IPS-20b (cell line): ENCODE measurements around the gene SUN1.
"Not testable (repeated sequence)": the region's sequence is repeated elsewhere in the genome, so short reads cannot be mapped to it uniquely, and the experiment has no call there.

Source experiments
- H3K27ac ChIP-seq: one replicate; pipeline ENCODE4 v1.5.1; 2013; ENCODE audit warnings: low read length
- H3K27me3 ChIP-seq: 2 replicates; pipeline ENCODE4 v1.6.1; 2013; ENCODE audit warnings: mild to moderate bottlenecking, low read length, inconsistent platforms; ENCODE audit not compliant: insufficient read depth
- H3K36me3 ChIP-seq: 2 replicates; pipeline ENCODE4 v1.6.1; 2013; ENCODE audit warnings: low read depth, mild to moderate bottlenecking, inconsistent platforms, low read length, moderate library complexity; ENCODE audit not compliant: insufficient read depth
- H3K4me1 ChIP-seq: 2 replicates; pipeline ENCODE4 v1.6.1; 2013; ENCODE audit warnings: mild to moderate bottlenecking, control low read depth, inconsistent platforms, low read length, moderate library complexity; ENCODE audit not compliant: insufficient read depth
- H3K4me3 ChIP-seq: 2 replicates; pipeline ENCODE4 v1.5.1; 2013; ENCODE audit warnings: mild to moderate bottlenecking, low read length, inconsistent platforms
- H3K9ac ChIP-seq: 2 replicates; pipeline ENCODE4 v1.6.1; 2013; ENCODE audit warnings: low read depth, mild to moderate bottlenecking, inconsistent platforms, low read length, moderate library complexity
- H3K9me3 ChIP-seq: 2 replicates; pipeline ENCODE4 v1.6.1; 2013; ENCODE audit warnings: mild to moderate bottlenecking, low read depth, low read length, inconsistent platforms; ENCODE audit not compliant: insufficient read depth

The SUN1 gene

DNA sequence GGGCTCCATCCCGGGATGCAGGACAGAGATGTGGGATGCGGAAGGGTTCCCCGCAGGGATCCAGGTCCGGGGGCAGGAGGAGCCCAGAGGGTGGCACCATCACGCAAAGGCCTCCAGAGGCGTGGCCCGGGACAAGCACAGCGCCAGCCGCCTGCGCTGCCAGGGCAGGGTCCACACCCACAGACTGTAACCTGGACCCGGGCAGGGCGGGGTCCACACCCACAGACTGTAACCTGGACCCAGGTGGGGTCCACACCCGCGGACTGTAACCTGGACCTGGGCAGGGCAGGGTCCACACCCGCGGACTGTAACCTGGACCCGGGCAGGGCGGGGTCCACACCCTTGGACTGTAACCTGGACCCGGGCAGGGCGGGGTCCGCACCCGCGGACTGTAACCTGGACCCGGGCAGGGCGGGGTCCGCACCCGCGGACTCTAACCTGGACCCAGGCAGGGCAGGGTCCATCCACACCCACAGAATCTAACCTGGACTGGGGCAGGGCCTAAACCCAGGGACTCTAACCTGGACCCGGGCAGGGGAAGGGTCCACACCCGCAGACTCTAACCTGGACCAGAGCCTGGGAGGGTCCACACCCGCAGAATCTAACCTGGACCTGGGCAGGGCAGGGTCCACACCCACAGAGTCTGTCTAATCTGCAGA is 37.5 kb upstream of the SUN1 start:
- Histone ChIP-seq H3K9me3 (no peaks in the 10 kb centered on the region), H3K27me3 (no peaks in the 10 kb centered on the region), H3K4me3 (no peak overlapping the region), H3K27ac (no peak overlapping the region), H3K9ac (no peak overlapping the region), H3K36me3 (no peaks in the 10 kb centered on the region), H3K4me1 (no peaks in the 10 kb centered on the region)

DNA sequence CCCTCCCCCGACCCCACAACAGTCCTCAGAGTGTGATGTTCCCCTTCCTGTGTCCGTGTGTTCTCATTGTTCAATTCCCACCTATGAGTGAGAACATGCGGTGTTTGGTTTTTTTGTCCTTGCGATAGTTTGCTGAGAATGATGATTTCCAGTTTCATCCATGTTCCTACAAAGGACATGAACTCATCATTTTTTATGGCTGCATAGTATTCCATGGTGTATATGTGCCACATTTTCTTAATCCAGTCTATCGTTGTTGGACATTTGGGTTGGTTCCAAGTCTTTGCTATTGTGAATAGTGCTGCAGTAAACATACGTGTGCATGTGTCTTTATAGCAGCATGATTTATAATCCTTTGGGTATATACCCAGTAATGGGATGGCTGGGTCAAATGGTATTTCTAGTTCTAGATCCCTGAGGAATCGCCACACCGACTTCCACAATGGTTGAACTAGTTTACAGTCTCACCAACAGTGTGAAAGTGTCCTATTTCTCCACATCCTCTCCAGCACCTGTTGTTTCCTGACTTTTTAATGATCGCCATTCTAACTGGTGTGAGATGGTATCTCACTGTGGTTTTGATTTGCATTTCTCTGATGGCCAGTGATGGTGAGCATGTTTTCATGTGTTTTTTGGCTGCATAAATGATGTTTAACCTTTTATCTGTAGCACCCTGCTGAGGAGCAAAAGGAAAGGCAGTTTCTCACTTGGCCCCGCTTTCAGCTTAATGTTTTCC is 35.7 kb upstream of the SUN1 start:
- not testable (repeated sequence) for H3K4me3 ChIP-seq, H3K9ac ChIP-seq, H3K27ac ChIP-seq, H3K9me3 ChIP-seq, H3K4me1 ChIP-seq, H3K27me3 ChIP-seq, H3K36me3 ChIP-seq

DNA sequence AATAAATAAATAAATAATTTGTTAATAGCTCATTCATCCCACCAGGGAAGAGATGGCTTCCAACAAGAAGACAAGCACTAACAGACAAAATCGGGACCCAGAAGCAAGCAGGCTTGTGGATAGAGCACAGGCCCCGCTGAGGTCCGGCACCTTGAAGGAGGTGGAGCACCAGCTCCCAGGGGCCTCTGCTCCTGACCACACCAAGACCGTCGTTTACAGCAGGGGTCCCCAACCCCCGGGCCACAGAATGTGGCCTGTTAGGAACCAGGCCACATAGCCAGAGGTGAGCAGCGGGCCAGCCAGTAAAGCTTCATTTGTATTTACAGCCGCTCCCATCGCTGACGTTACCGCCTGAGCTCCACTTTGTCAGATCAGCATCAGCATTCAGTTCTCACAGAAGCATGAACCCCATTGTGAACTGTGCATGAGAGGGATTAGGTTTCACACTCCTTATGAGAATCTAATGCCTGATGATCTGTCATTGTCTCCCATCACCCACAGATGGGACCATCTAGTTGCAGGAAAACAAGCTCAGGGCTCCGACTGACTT is 33.3 kb upstream of the SUN1 start:
- Histone ChIP-seq H3K9me3 (no peaks in the 10 kb centered on the region), H3K9ac (no peak overlapping the region), H3K4me1 (no peaks in the 10 kb centered on the region), H3K36me3 (no peaks in the 10 kb centered on the region), H3K27me3 (no peaks in the 10 kb centered on the region), H3K27ac (no peak overlapping the region), H3K4me3 (no peak overlapping the region)

DNA sequence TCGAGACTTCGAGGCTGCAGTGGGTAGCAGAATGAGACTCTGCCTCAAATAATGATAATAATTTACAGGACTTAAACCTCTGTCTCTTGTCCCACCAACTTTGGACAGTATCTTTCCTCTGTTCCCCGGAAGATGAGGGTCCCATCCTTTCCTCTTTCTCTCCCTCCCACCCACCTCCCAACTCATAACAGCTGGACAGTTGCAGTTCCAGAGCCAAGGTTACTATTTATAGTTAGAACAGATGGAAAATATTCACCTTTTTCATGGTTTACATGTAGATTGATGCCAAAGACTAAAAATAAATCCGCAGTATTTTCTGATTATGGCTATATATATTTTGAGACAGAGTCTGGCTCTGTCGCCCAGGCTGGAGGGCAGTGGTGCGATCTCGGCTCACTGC is 31.6 kb upstream of the SUN1 start:
- H3K4me1 ChIP-seq, result no peaks in the 10 kb centered on the region
- no peaks in the 10 kb centered on the region for H3K9me3 ChIP-seq
- H3K27me3 ChIP-seq, result no peaks in the 10 kb centered on the region
- H3K4me3 ChIP-seq, result no peak overlapping the region
- H3K27ac ChIP-seq, result no peak overlapping the region
- H3K36me3 ChIP-seq, result no peaks in the 10 kb centered on the region
- H3K9ac ChIP-seq, result no peak overlapping the region

DNA sequence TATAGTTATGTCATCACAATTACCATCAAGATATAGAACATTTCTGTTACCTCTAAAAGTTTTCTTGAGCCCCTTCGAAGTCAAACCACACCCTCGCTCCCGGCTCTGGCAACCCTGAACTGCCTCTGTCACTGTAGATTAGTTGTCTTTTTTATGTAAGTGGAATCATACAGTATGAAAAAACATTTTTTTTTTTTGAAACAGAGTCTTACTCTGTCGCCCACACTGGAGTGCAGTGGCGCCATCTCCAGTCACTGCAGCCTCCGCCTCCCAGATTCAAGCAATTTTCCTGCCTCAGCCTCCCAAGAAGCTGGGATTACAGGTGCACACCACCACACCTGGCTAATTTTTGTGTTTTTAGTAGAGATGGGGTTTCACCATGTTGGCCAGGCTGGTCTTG is 30.9 kb upstream of the SUN1 start:
- H3K27me3 ChIP-seq, H3K27ac ChIP-seq, H3K4me1 ChIP-seq, H3K9ac ChIP-seq, H3K4me3 ChIP-seq, H3K36me3 ChIP-seq, H3K9me3 ChIP-seq: not testable (repeated sequence)

DNA sequence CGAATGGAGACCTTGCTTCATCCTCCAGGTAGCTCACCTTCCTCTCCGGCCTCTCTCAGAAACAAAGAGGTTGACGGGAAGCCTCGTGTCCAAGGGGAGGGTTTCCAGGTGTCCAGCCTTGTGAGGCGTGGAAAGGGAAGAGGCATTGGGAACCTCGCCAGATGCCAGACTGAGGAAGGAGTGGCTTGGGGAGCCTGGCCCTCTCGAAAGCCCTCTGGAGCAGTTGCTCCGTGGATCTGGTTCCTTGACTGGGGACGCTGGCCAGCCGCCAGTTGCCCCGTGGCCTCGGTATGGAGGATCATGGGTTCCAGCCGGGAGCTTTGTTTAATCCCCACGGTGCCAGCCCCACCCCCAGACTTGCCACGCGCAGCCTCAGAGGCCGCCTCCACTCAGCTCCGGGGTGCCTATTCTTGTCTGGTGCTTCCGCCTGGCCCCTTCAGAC is 30.3 kb upstream of the SUN1 start:
- Histone ChIP-seq H3K36me3 (no peaks in the 10 kb centered on the region), H3K9me3 (no peaks in the 10 kb centered on the region), H3K27ac (no peak overlapping the region), H3K4me3 (no peak overlapping the region), H3K9ac (no peak overlapping the region), H3K4me1 (no peaks in the 10 kb centered on the region), H3K27me3 (no peaks in the 10 kb centered on the region)

DNA sequence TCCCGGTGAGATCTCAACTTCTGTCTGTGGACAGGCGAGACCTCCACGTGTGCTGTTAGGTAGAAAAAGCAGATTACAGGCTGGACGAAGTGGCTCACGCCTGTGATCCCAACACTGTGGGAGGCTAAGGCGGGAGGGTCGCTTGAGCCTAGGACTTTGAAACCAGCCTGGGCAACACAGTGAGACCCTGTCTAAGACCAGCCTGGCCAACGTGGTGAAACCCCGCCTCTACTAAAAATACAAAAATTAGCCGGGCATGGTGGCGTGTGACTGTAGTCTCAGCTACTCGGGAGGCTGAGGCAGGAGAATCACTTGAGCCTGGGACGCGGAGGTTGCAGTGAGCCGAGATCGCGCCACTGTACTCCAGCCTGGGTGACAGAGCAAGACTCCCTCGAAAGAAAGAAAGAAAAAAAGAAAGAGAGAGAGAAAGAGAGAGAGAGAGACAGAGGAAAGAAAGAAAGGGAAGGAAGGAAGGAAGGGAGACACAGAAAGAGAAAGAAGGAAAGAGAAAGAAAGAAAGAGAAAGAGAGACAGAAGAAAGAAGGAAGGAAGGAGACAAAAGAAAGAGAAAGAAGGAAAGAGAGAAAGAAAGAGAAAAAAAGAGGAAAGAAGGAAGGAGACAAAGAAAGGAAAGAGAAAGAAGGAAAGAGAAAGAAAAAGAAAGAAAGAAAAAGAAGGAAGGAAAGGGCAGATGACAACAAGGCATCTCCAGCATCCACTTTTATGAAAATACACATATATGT is 29.6 kb upstream of the SUN1 start:
- Histone ChIP-seq H3K4me3 (no peak overlapping the region), H3K36me3 (no peaks in the 10 kb centered on the region), H3K9ac (no peak overlapping the region), H3K4me1 (no peaks in the 10 kb centered on the region), H3K27ac (no peak overlapping the region), H3K9me3 (no peaks in the 10 kb centered on the region), H3K27me3 (no peaks in the 10 kb centered on the region)

DNA sequence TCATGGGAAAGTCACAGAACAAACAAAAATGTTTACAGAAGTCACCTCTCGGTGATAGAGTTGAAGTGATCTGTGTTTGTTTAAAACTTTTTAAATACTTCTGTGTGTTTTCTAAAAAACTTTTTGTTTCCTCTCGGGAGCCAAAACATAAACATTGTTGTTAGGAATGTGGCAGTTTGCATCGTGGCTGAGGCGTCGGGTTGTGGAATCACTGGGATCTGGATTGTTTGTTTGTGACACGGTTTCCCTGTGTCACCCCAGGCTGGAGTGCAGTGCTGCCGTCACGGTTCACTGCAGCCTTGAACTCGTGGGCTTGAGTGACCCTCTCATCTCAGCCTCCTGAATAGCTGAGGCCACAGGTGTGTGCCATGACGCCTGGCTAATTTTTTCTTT is 29.0 kb upstream of the SUN1 start:
- Histone ChIP-seq H3K36me3 (no peaks in the 10 kb centered on the region), H3K4me1 (no peaks in the 10 kb centered on the region), H3K27me3 (no peaks in the 10 kb centered on the region), H3K27ac (no peak overlapping the region), H3K4me3 (no peak overlapping the region), H3K9ac (no peak overlapping the region), H3K9me3 (peaks cover 4% of the 10 kb centered on the region; the same call in 1 of the 2 replicates)

DNA sequence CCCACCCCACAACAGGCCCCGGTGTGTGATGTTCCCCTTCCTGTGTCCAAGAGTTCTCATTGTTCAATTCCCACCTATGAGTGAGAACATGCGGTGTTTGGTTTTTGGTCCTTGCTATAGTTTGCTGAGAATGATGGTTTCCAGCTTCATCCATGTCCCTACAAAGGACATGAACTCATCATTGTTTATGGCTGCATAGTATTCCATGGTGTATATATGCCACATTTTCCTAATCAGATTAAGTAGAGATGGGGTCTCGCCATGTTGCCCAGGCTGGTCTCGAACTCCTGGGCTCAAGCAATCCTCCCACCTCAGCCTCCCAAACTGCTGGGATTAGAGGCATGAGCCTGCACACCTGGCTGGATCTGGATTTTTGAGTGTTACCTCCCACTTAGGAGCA is 28.5 kb upstream of the SUN1 start:
- H3K9ac ChIP-seq, H3K27me3 ChIP-seq, H3K4me3 ChIP-seq, H3K27ac ChIP-seq, H3K9me3 ChIP-seq, H3K36me3 ChIP-seq, H3K4me1 ChIP-seq: not testable (repeated sequence)

DNA sequence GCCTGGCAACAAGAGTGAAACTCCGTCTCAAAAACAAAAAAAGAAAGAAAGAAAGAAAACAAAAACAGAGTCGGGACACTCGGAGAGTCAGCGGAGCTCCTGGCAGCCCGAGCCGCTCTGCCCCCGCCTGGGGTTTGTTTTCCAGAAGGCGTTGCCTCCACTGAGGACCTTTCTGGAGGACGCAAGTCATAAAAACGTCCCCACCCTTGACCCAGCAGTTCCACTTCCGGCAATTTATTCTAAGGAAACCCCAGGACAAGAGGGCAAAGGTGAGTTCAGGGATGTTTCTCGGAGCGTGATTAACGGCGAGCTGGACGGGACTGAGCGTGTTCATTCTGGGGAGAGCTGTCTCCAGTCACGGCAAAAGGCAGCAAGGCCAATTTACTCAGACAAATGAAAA is 27.0 kb upstream of the SUN1 start:
- Histone ChIP-seq H3K9me3 (peaks cover 5% of the 10 kb centered on the region; the same call in 1 of the 2 replicates), H3K27me3 (no peaks in the 10 kb centered on the region), H3K9ac (no peak overlapping the region), H3K36me3 (no peaks in the 10 kb centered on the region), H3K4me1 (no peaks in the 10 kb centered on the region), H3K4me3 (no peak overlapping the region), H3K27ac (no peak overlapping the region)

DNA sequence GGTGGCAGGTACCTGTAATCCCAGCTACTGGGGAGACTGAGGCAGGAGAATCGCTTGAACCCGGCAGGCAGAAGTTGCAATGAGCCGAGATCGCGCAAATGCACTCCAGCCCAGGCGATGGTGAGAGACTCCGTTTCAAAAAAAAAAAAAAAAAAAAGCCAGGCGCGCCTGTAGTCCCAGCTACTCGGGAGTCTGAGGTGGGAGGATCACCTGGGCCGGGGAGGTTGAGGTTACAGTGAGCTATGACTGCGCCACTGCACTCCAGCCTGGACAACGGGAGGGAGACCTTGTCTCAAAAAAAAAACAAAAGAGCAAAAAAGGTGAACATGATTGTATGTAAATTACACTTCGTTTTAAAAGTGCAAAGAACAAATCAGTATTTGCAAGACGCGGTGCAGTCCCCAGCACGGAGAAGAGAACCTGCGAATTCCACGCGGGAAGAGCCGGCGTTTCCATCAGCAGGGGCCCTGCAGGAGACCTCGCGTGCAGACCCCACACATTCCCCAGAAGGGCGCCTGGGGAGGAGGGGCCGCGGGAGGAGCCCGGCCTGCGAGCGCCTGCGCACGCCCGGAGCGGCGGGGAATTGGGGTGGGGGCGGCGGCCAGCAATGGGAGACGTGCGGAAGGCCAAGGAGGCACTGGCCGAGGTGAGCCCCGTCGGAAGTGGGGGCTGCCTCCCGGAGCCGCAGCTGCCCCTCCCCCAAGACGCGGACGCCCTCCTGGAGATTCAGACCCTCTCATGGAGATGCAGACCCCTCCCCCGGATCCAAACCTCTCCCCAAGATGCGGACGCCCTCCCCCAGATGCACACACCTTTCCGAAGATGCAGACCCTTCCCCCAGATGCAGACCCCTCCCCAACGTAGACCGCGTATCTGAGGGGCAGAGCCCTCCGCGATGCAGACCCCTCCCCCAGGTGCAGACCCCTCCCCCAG is 16.7 kb upstream of the SUN1 start:
- peaks cover 10% of the 10 kb centered on the region for H3K4me1 ChIP-seq
- peak overlapping the region; percentile 91 for H3K27ac ChIP-seq
- H3K27me3 ChIP-seq, result no peaks in the 10 kb centered on the region
- H3K9me3 ChIP-seq, result no peaks in the 10 kb centered on the region
- peak overlapping the region; percentile 69 for H3K4me3 ChIP-seq
- H3K36me3 ChIP-seq, result no peaks in the 10 kb centered on the region
- peak overlapping the region; percentile 66 for H3K9ac ChIP-seq
